K562 (cell line): Measurements from ENCODE around the gene B3GAT3. TPM values are rescaled to one million over a fixed set of nuclear protein-coding genes. Genes with fewer than 3 reads are reported as not detected.
A peak's percentile ranks its signal among the peaks of the same experiment; 100 is the strongest.

ENCODE experiments used
- ARID2 ChIP-seq: fragments of 450-650 bp; IDR thresholded peaks from 2 replicates; pipeline ENCODE4 v1.6.1; 2017; ENCODE audit warnings: antibody characterized with exemption, mild to moderate bottlenecking
- ARNT ChIP-seq, 2 experiments: fragments of 450-650 bp; IDR thresholded peaks; 2 replicates each; pipeline ENCODE4 v1.6.1; 2016; ENCODE audit warnings: mild to moderate bottlenecking in 1 of 2
- ATF7 ChIP-seq: fragments of 450-650 bp; IDR thresholded peaks from 2 replicates; pipeline ENCODE4 v1.7.1; 2014; ENCODE audit warnings: mild to moderate bottlenecking, moderate library complexity
- BRD4 ChIP-seq: fragments of 200-600 bp; sonication (generic); IDR thresholded peaks from 2 replicates; pipeline ENCODE4 v1.6.1; 2017; ENCODE audit warnings: inconsistent platforms
- CGGBP1 ChIP-seq: fragments of 250-450 bp; sonication (Bioruptor Pico); IDR thresholded peaks from 2 replicates; pipeline ENCODE4 v1.9.0; 2021; ENCODE audit warnings: mild to moderate bottlenecking
- DNMT1 ChIP-seq: fragments of 450-650 bp; IDR thresholded peaks from 2 replicates; pipeline ENCODE4 v1.6.1; 2016; ENCODE audit warnings: antibody characterized with exemption, mild to moderate bottlenecking
- ESRRA ChIP-seq: fragments of 450-650 bp; IDR thresholded peaks from 2 replicates; pipeline ENCODE4 v1.6.1; 2014; ENCODE audit warnings: low read depth, mild to moderate bottlenecking, moderate library complexity, borderline replicate concordance
- L3MBTL2 ChIP-seq: fragments of 450-650 bp; IDR thresholded peaks from 2 replicates; pipeline ENCODE4 v1.6.1; 2016; ENCODE audit warnings: mild to moderate bottlenecking, moderate library complexity
- MCM5 ChIP-seq: fragments of 450-650 bp; IDR thresholded peaks from 2 replicates; pipeline ENCODE4 v1.6.1; 2016; ENCODE audit warnings: low read depth
- NCOA6 ChIP-seq: fragments of 450-650 bp; IDR thresholded peaks from 2 replicates; pipeline ENCODE4 v1.6.1; 2017; ENCODE audit warnings: mild to moderate bottlenecking
- PTTG1 ChIP-seq: fragments of 450-650 bp; IDR thresholded peaks from 2 replicates; pipeline ENCODE4 v1.6.1; 2016; ENCODE audit warnings: low read depth, mild to moderate bottlenecking, missing genetic modification characterization, missing compliant biosample characterization
- RBM25 ChIP-seq: fragments of 200-400 bp; formaldehyde crosslinking; IDR thresholded peaks from 2 replicates; pipeline ENCODE4 v1.6.1; 2018; ENCODE audit warnings: low read length, low read depth, moderate library complexity; ENCODE audit not compliant: severe bottlenecking
- TOE1 ChIP-seq, 2 experiments: fragments of 450-650 bp in 1 of 2; sonication (generic) in 1 of 2; formaldehyde crosslinking in 1 of 2; IDR thresholded peaks; 2 replicates each; pipeline versions ENCODE4 v1.7.1 to v1.8.0; 2016 to 2022; ENCODE audit warnings: borderline replicate concordance in 2 of 2, mild to moderate bottlenecking in 2 of 2, antibody characterized with exemption in 1 of 2, inconsistent platforms in 1 of 2, low read depth in 1 of 2, missing genetic modification reagents in 1 of 2, moderate library complexity in 1 of 2
- TSC22D4 ChIP-seq: fragments of 450-650 bp; IDR thresholded peaks from 2 replicates; pipeline ENCODE4 v1.6.1; 2016; ENCODE audit warnings: missing genetic modification characterization, missing biosample characterization, control low read depth
- USF2 ChIP-seq: sonication (generic); formaldehyde crosslinking; IDR thresholded peaks from 2 replicates; pipeline ENCODE4 v1.5.0; 2020; ENCODE audit warnings: missing genetic modification reagents
- ZNF184 ChIP-seq: sonication (generic); formaldehyde crosslinking; IDR thresholded peaks from 2 replicates; pipeline ENCODE4 v1.5.0; 2020; ENCODE audit warnings: missing genetic modification reagents
- ZNF282 ChIP-seq: sonication (generic); formaldehyde crosslinking; IDR thresholded peaks from 2 replicates; pipeline ENCODE4 v1.8.1; 2023; ENCODE audit warnings: missing genetic modification reagents
- ZNF347 ChIP-seq: fragments of 450-650 bp; formaldehyde crosslinking; IDR thresholded peaks from 2 replicates; pipeline ENCODE4 v1.4.0; 2020; ENCODE audit warnings: low read depth, mild to moderate bottlenecking, moderate library complexity
- ZNF511 ChIP-seq: sonication (generic); formaldehyde crosslinking; IDR thresholded peaks from 2 replicates; pipeline ENCODE4 v1.8.0; 2022; ENCODE audit warnings: mild to moderate bottlenecking, missing genetic modification reagents
- ZNF609 ChIP-seq: sonication (generic); formaldehyde crosslinking; IDR thresholded peaks from 2 replicates; pipeline ENCODE4 v1.8.1; 2023; ENCODE audit warnings: missing genetic modification reagents, mild to moderate bottlenecking, borderline replicate concordance
- ZNF655 ChIP-seq: fragments of 250-450 bp; sonication (Bioruptor Pico); IDR thresholded peaks from 2 replicates; pipeline ENCODE4 v1.5.0; 2021
- polyA plus RNA-seq, 8 experiments: library from polyadenylated mRNA; depleted of rRNA in 4 of 8; stranded (reverse) in 5 of 8; unstranded in 3 of 8; fragments of >200 nt; fragmentation: Nextera tagmentation in 2 of 8; fragmentation: Illumina TruSeq in 1 of 8; extraction: Ambion mirVana in 2 of 8; extraction: Trizol in 1 of 8; gene quantifications; 2 replicates each; pipeline versions ENCODE4 v1.2.1 to v1.2.3, GENCODE V29; 2011 to 2014; ENCODE audit warnings: inconsistent platforms in 1 of 8, missing spikeins in 1 of 8
- total RNA-seq, 7 experiments: library from RNA; depleted of rRNA in 6 of 7; stranded (reverse); fragments of >200 nt in 6 of 7; fragmentation: Illumina TruSeq in 2 of 7; extraction: Trizol in 2 of 7; gene quantifications; 2 replicates each; pipeline versions ENCODE4 v1.2.1 to v1.2.3, GENCODE V29; 2011 to 2021; ENCODE audit warnings: low replicate concordance in 1 of 7

Gene B3GAT3
- total and polyA plus RNA-seq, 9 of the 15 experiments (the other 6 are each of a cell fraction or from before 2014, with no cell fraction given): 0.30 to 64.0 (median 21.4) TPM

- TF ChIP-seq ZNF609 (CRISPR knock-in tag) (peak; percentile 34; the same call in 1 of the 2 replicates), L3MBTL2 (peak; percentile 1; the same call in 1 of the 2 replicates), ARID2 (no peak), ZNF282 (CRISPR knock-in tag) (0 out of 2 replicates have a peak, but pooled peaks have one; percentile 1), MCM5 (no peak), TSC22D4 (tag) (no peak), BRD4 (0 out of 2 replicates have a peak, but pooled peaks have one; percentile 54), PTTG1 (tag) (no peak), USF2 (CRISPR knock-in tag) (no peak), DNMT1 (no peak), ZNF511 (CRISPR knock-in tag) (0 out of 2 replicates have a peak, but pooled peaks have one; percentile 69), RBM25 (no peak), ESRRA (0 out of 2 replicates have a peak, but pooled peaks have one; percentile 11), ZNF655 (CRISPR knock-in tag) (no peak), ZNF184 (CRISPR knock-in tag) (no peak), ARNT (IDR thresholded peaks at IDR 0.05) (no peak), CGGBP1 (CRISPR knock-in tag) (no peak), ZNF347 (CRISPR knock-in tag) (no peak), TOE1 (IDR thresholded peaks at IDR 0.05; ENCODE audit: borderline replicate concordance) (no peak), TOE1 (CRISPR knock-in tag; IDR thresholded peaks at IDR 0.05; ENCODE audit: borderline replicate concordance, low read depth) (no peak), ATF7 (no peak; the same call in 1 of the 2 replicates), NCOA6 (no peak)
These were observed 20.2 kb downstream of the B3GAT3 start, which contains the start of gene MTA2 (continued) for GRCh38 chr11:62601372-62602140.
